Fibroblast of lung (primary cell): ENCODE results near the gene ABHD16A.

Source experiments
- CTCF ChIP-seq, 2 donors: IDR thresholded peaks in 1 of 2; conservative IDR thresholded peaks in 1 of 2; 1 replicate in 1 of 2; 2 replicates in 1 of 2; pipeline ENCODE4 v1.5.1; 2011 to 2012; ENCODE audit warnings: low read length in 2 of 2, control low read depth in 1 of 2, inconsistent platforms in 1 of 2, low read depth in 1 of 2, mild to moderate bottlenecking in 1 of 2
- EZH2 ChIP-seq: IDR thresholded peaks from 2 replicates; pipeline ENCODE4 v1.5.1; 2012; ENCODE audit warnings: low read length, control low read depth, mild to moderate bottlenecking; ENCODE audit errors: missing control alignments

- TF ChIP-seq EZH2 (no peak), CTCF (conservative IDR thresholded peaks at IDR 0.05 in 1 of 2, IDR thresholded peaks at IDR 0.05 in 1 of 2; ENCODE audit: low read depth in 1 of 2, low read length in 2 of 2) (no peak)
These were observed 15.1 kb upstream of the ABHD16A start for GRCh38 chr6:31718265-31718664.
